ENCODE measurements around the gene PLEKHG4.

GRCh38 chr16:67278773-67279295 lies 498 bp upstream of the PLEKHG4 start:
- TF ChIP-seq CTCF (IDR thresholded peaks at IDR 0.05), result no peak; the same call in 1 of the 3 replicates
- TF ChIP-seq BCL3 (IDR thresholded peaks at IDR 0.05), result no peak
- TF ChIP-seq RAD21 (conservative IDR thresholded peaks at IDR 0.05 in 1 of 2, IDR thresholded peaks at IDR 0.05 in 1 of 2), result no peak
- TF ChIP-seq HDAC2 (IDR thresholded peaks at IDR 0.05), result no peak
- no peak for TF ChIP-seq SREBF2 (IDR thresholded peaks at IDR 0.05)
- no peak; the same call in 1 of the 2 replicates for TF ChIP-seq POLR2A (IDR thresholded peaks at IDR 0.05; ENCODE audit: low read length)
- no peak for TF ChIP-seq BHLHE40 (IDR thresholded peaks at IDR 0.05; ENCODE audit: low read depth, low read length)
- no peak for TF ChIP-seq EP300 (IDR thresholded peaks at IDR 0.05)
- TF ChIP-seq POLR2AphosphoS2 (conservative IDR thresholded peaks at IDR 0.05; ENCODE audit: low read length), result no peak
- no peak for TF ChIP-seq CHD2 (IDR thresholded peaks at IDR 0.05; ENCODE audit: low read length, partially characterized antibody)
- TF ChIP-seq MAX (IDR thresholded peaks at IDR 0.05), result peak; percentile 86

All from A549 (cell line).